ENCODE data around the gene DDX25. TPM values are rescaled to one million over a fixed set of nuclear protein-coding genes. Genes with fewer than 3 reads are reported as not detected.

Gene DDX25
- total RNA-seq, 4 donors from 2014 or later: 1.5 TPM; not detected in 3

- 76 to 100% methylated on average over 1 to 12 of the region's 12 CpGs for WGBS, 2 donors (ENCODE audit: low coverage in 1 of 2)
- H3K4me1 ChIP-seq: no peaks in the 10 kb centered on the region
- in situ Hi-C loops (cut with MboI; ENCODE audit: low pct_ligation_motif_present in 1 of 4, low pct_unique_long_range_greater_than_20kb in 1 of 4, low sequenced_read_pairs in 3 of 4) (no loop called here), intact Hi-C loops (cut with DNase I; ENCODE audit: low total_unique reads) (no loop called here)
- H3K27me3 ChIP-seq: no peaks in the 10 kb centered on the region
- no peak overlapping the region for H3K27ac ChIP-seq
- TF ChIP-seq EP300 (IDR thresholded peaks at IDR 0.05; ENCODE audit: low read depth): no peak
- no peak for TF ChIP-seq CTCF (IDR thresholded peaks at IDR 0.05)
- TF ChIP-seq POLR2A (IDR thresholded peaks at IDR 0.05): no peak
- TF ChIP-seq POLR2AphosphoS5 (IDR thresholded peaks at IDR 0.05): no peak
- no peak overlapping the region for H3K4me3 ChIP-seq
- no peak for DNase-seq
- no peaks in the 10 kb centered on the region for H3K9me3 ChIP-seq
- H3K36me3 ChIP-seq: no peaks in the 10 kb centered on the region
Measured at GRCh38 chr11:125942771-125943428, 38.6 kb downstream of the DDX25 start.

- no peaks in the 10 kb centered on the region for H3K4me1 ChIP-seq
- in situ Hi-C loops (cut with MboI; ENCODE audit: low pct_ligation_motif_present in 1 of 4, low pct_unique_long_range_greater_than_20kb in 1 of 4, low sequenced_read_pairs in 3 of 4) (no loop called here), intact Hi-C loops (cut with DNase I; ENCODE audit: low total_unique reads) (no loop called here)
- no peaks in the 10 kb centered on the region for H3K36me3 ChIP-seq
- DNase-seq: no peak
- no peaks in the 10 kb centered on the region for H3K27me3 ChIP-seq
- no peak overlapping the region for H3K4me3 ChIP-seq
- H3K27ac ChIP-seq: no peak overlapping the region
- TF ChIP-seq POLR2AphosphoS5 (IDR thresholded peaks at IDR 0.05): no peak
- no peak for TF ChIP-seq POLR2A (IDR thresholded peaks at IDR 0.05)
- no peak for TF ChIP-seq CTCF (IDR thresholded peaks at IDR 0.05)
- no peak for TF ChIP-seq EP300 (IDR thresholded peaks at IDR 0.05; ENCODE audit: low read depth)
- 86 to 97% methylated on average over 3 to 9 of the region's 9 CpGs for WGBS, 2 donors (ENCODE audit: low coverage in 1 of 2)
- no peaks in the 10 kb centered on the region for H3K9me3 ChIP-seq
Measured at GRCh38 chr11:125943661-125944349, 39.5 kb downstream of the DDX25 start.

- Histone ChIP-seq H3K36me3 (no peaks in the 10 kb centered on the region), H3K9me3 (no peaks in the 10 kb centered on the region), H3K27me3 (no peaks in the 10 kb centered on the region), H3K4me3 (no peak overlapping the region), H3K4me1 (no peaks in the 10 kb centered on the region), H3K27ac (no peak overlapping the region)
- TF ChIP-seq CTCF (IDR thresholded peaks at IDR 0.05) (no peak), POLR2AphosphoS5 (IDR thresholded peaks at IDR 0.05) (no peak), POLR2A (IDR thresholded peaks at IDR 0.05) (no peak), EP300 (IDR thresholded peaks at IDR 0.05; ENCODE audit: low read depth) (no peak)
- intact Hi-C loops (cut with DNase I; ENCODE audit: low total_unique reads): no loop called here
- no peak for DNase-seq
- in situ Hi-C loops (cut with MboI; ENCODE audit: low pct_ligation_motif_present in 1 of 4, low pct_unique_long_range_greater_than_20kb in 1 of 4, low sequenced_read_pairs in 3 of 4): no loop called here
- WGBS, 2 donors (ENCODE audit: low coverage in 1 of 2): 70 to 80% methylated on average over 2 to 13 of the region's 13 CpGs
Measured at GRCh38 chr11:125944350-125945010, 40.2 kb downstream of the DDX25 start.

GRCh38 chr11:125945011-125945796 lies 40.9 kb downstream of the DDX25 start:
- no peaks in the 10 kb centered on the region for H3K9me3 ChIP-seq
- in situ Hi-C loops (cut with MboI; ENCODE audit: low pct_ligation_motif_present in 1 of 4, low pct_unique_long_range_greater_than_20kb in 1 of 4, low sequenced_read_pairs in 3 of 4) (no loop called here), intact Hi-C loops (cut with DNase I; ENCODE audit: low total_unique reads) (no loop called here)
- no peaks in the 10 kb centered on the region for H3K27me3 ChIP-seq
- H3K4me1 ChIP-seq: no peaks in the 10 kb centered on the region
- 64 to 78% methylated on average over 8 to 15 of the region's 15 CpGs for WGBS, 2 donors (ENCODE audit: low coverage in 1 of 2)
- H3K4me3 ChIP-seq: no peak overlapping the region
- no peak overlapping the region for H3K27ac ChIP-seq
- TF ChIP-seq CTCF (IDR thresholded peaks at IDR 0.05) (no peak), POLR2A (IDR thresholded peaks at IDR 0.05) (no peak), POLR2AphosphoS5 (IDR thresholded peaks at IDR 0.05) (no peak), EP300 (IDR thresholded peaks at IDR 0.05; ENCODE audit: low read depth) (no peak)
- DNase-seq: no peak
- no peaks in the 10 kb centered on the region for H3K36me3 ChIP-seq

Data from transverse colon (tissue), 4 donors.